ENCODE data around the gene CNTNAP2. TPM values are rescaled to one million over a fixed set of nuclear protein-coding genes. Genes with fewer than 3 reads are reported as not detected.

Gene CNTNAP2
- total RNA-seq, 2 experiments from 2014 or later = 0.28 TPM; not detected in 1

GRCh38 chr7:146635205-146636032, 518.8 kb downstream of the CNTNAP2 start:
- no peak overlapping the region for H3K4me3 ChIP-seq (ENCODE audit: low read depth, low read length, poor library complexity, severe bottlenecking)
- ChIA-PET POLR2A (no interaction called here), CTCF (ENCODE audit: unreplicated experiment) (no interaction called here)
- H3K4me1 ChIP-seq (ENCODE audit: insufficient read depth, low read length, poor library complexity, severe bottlenecking) = no peaks in the 10 kb centered on the region
- no peak overlapping the region for H2AFZ ChIP-seq (ENCODE audit: low read length)
- H3K27ac ChIP-seq (ENCODE audit: low read depth, low read length, poor library complexity, severe bottlenecking) = no peak overlapping the region
- TF ChIP-seq EZH2phosphoT487 (IDR thresholded peaks at IDR 0.05; ENCODE audit: borderline replicate concordance, low read depth, low read length) (no peak), CTCF (conservative IDR thresholded peaks at IDR 0.05; ENCODE audit: low read length) (no peak)
- no peaks in the 10 kb centered on the region for H3K9me2 ChIP-seq (ENCODE audit: insufficient read depth, low read length)
- no peaks in the 10 kb centered on the region for H4K20me1 ChIP-seq (ENCODE audit: insufficient read depth, low read length)
- DNase-seq (ENCODE audit: low spot score) = no peak
- H3K4me2 ChIP-seq (ENCODE audit: low read length) = no peak overlapping the region; the same call in 1 of the 2 replicates
- H3K36me3 ChIP-seq (ENCODE audit: insufficient read depth, low read length) = no peaks in the 10 kb centered on the region
- H3K9me3 ChIP-seq (ENCODE audit: low read length) = no peaks in the 10 kb centered on the region
- intact Hi-C loops (cut with micrococcal nuclease; ENCODE audit: unreplicated experiment) = no loop called here
- no peaks in the 10 kb centered on the region for H3K79me2 ChIP-seq (ENCODE audit: insufficient read depth, low read depth, low read length)
- no TSS peak for BruUV-seq (replicated peaks)

GRCh38 chr7:146636033-146636356, 519.4 kb downstream of the CNTNAP2 start:
- TF ChIP-seq CTCF (conservative IDR thresholded peaks at IDR 0.05; ENCODE audit: low read length) (no peak), EZH2phosphoT487 (IDR thresholded peaks at IDR 0.05; ENCODE audit: borderline replicate concordance, low read depth, low read length) (no peak)
- ChIA-PET POLR2A (no interaction called here), CTCF (ENCODE audit: unreplicated experiment) (no interaction called here)
- intact Hi-C loops (cut with micrococcal nuclease; ENCODE audit: unreplicated experiment) = no loop called here
- H3K27ac ChIP-seq (ENCODE audit: low read depth, low read length, poor library complexity, severe bottlenecking) = no peak overlapping the region
- no peaks in the 10 kb centered on the region for H3K79me2 ChIP-seq (ENCODE audit: insufficient read depth, low read depth, low read length)
- H3K4me3 ChIP-seq (ENCODE audit: low read depth, low read length, poor library complexity, severe bottlenecking) = no peak overlapping the region
- H2AFZ ChIP-seq (ENCODE audit: low read length) = no peak overlapping the region
- H3K4me1 ChIP-seq (ENCODE audit: insufficient read depth, low read length, poor library complexity, severe bottlenecking) = no peaks in the 10 kb centered on the region
- no peaks in the 10 kb centered on the region for H3K9me3 ChIP-seq (ENCODE audit: low read length)
- no peaks in the 10 kb centered on the region for H4K20me1 ChIP-seq (ENCODE audit: insufficient read depth, low read length)
- no peaks in the 10 kb centered on the region for H3K9me2 ChIP-seq (ENCODE audit: insufficient read depth, low read length)
- no TSS peak for BruUV-seq (replicated peaks)
- no peak overlapping the region for H3K4me2 ChIP-seq (ENCODE audit: low read length)
- H3K36me3 ChIP-seq (ENCODE audit: insufficient read depth, low read length) = no peaks in the 10 kb centered on the region
- no peak for DNase-seq (ENCODE audit: low spot score)

GRCh38 chr7:146636581-146636980, 520.0 kb downstream of the CNTNAP2 start:
- Histone ChIP-seq H4K20me1 (ENCODE audit: insufficient read depth, low read length) (no peaks in the 10 kb centered on the region), H3K27ac (ENCODE audit: low read depth, low read length, poor library complexity, severe bottlenecking) (no peak overlapping the region), H3K4me3 (ENCODE audit: low read depth, low read length, poor library complexity, severe bottlenecking) (no peak overlapping the region), H2AFZ (ENCODE audit: low read length) (no peak overlapping the region), H3K9me3 (ENCODE audit: low read length) (no peaks in the 10 kb centered on the region), H3K79me2 (ENCODE audit: insufficient read depth, low read depth, low read length) (no peaks in the 10 kb centered on the region), H3K4me2 (ENCODE audit: low read length) (no peak overlapping the region), H3K9me2 (ENCODE audit: insufficient read depth, low read length) (no peaks in the 10 kb centered on the region), H3K36me3 (ENCODE audit: insufficient read depth, low read length) (no peaks in the 10 kb centered on the region), H3K4me1 (ENCODE audit: insufficient read depth, low read length, poor library complexity, severe bottlenecking) (no peaks in the 10 kb centered on the region)
- ChIA-PET POLR2A (no interaction called here), CTCF (ENCODE audit: unreplicated experiment) (no interaction called here)
- TF ChIP-seq EZH2phosphoT487 (IDR thresholded peaks at IDR 0.05; ENCODE audit: borderline replicate concordance, low read depth, low read length) (no peak), CTCF (conservative IDR thresholded peaks at IDR 0.05; ENCODE audit: low read length) (no peak)
- no TSS peak for BruUV-seq (replicated peaks)
- DNase-seq (ENCODE audit: low spot score) = no peak
- intact Hi-C loops (cut with micrococcal nuclease; ENCODE audit: unreplicated experiment) = no loop called here
